Esophagus muscularis mucosa (tissue), 4 donors: ENCODE results near the gene NANOS3. TPM values are rescaled to one million over a fixed set of nuclear protein-coding genes. Genes with fewer than 3 reads are reported as not detected.

Experiments used
- DNase-seq: peaks from one replicate; pipeline ENCODE4 v3.0.0-alpha.2; 2017; ENCODE audit errors: extremely low spot score
- H3K27ac ChIP-seq, 4 donors: fragments of 200-600 bp; sonication (generic); replicated peaks in 1 of 4; 1 replicate in 3 of 4; 2 replicates in 1 of 4; pipeline ENCODE4 v1.5.1; 2016 to 2019; ENCODE audit warnings: mild to moderate bottlenecking in 1 of 4
- H3K27me3 ChIP-seq, 4 donors: fragments of 200-600 bp; sonication (generic); one replicate each; pipeline versions ENCODE4 v1.5.1 to v1.6.0; 2016 to 2019
- H3K36me3 ChIP-seq, 4 donors: fragments of 200-600 bp; sonication (generic); one replicate each; pipeline ENCODE4 v1.5.1; 2016 to 2019
- H3K4me1 ChIP-seq, 4 donors: fragments of 200-600 bp; sonication (generic); one replicate each; pipeline ENCODE4 v1.5.1; 2016 to 2019
- H3K4me3 ChIP-seq, 4 donors: fragments of 200-600 bp; sonication (generic); 1 replicate in 2 of 4; 2 replicates in 2 of 4; pipeline ENCODE4 v1.5.1; 2016 to 2019; ENCODE audit warnings: mild to moderate bottlenecking in 4 of 4, moderate library complexity in 1 of 4
- H3K9me3 ChIP-seq, 4 donors: fragments of 200-600 bp; sonication (generic); 1 replicate in 3 of 4; 2 replicates in 1 of 4; pipeline ENCODE4 v1.5.1; 2016 to 2019
- EP300 ChIP-seq: sonication (generic); formaldehyde crosslinking; IDR thresholded peaks from one replicate; pipeline ENCODE4 v1.6.1; 2017; ENCODE audit warnings: antibody characterized with exemption
- POLR2A ChIP-seq: fragments of 450-650 bp; IDR thresholded peaks from one replicate; pipeline ENCODE4 v1.6.1; 2017; ENCODE audit warnings: antibody characterized with exemption, moderate library complexity, mild to moderate bottlenecking, low read depth
- POLR2AphosphoS5 ChIP-seq, 2 donors: sonication (generic); formaldehyde crosslinking; IDR thresholded peaks; one replicate each; pipeline ENCODE4 v1.6.1; 2017; ENCODE audit warnings: antibody characterized with exemption in 2 of 2
- whole genome bisulfite sequencing: methylation state at CpG from one replicate; pipeline ENCODE4 v1.1.5; 2018; 5-methylcytosine and 5-hydroxymethylcytosine counted together
- intact Hi-C: fragments of 100-400 bp; cut with DNase I; formaldehyde crosslinking; loops from one replicate; pipeline ENCODE4 v1.15.1; 2023
- total RNA-seq, 4 donors: library from RNA; depleted of rRNA; stranded (reverse); fragments of >200 nt; gene quantifications; one replicate each; pipeline versions ENCODE4 v1.1.0 to v1.2.1, GENCODE V29; 2016
- TF ChIP-seq, protein P1 (sequence below), 3 experiments: fragments of 200-600 bp in 2 of 3; fragments of 450-650 bp in 1 of 3; sonication (generic) in 2 of 3; IDR thresholded peaks; one replicate each; pipeline ENCODE4 v1.5.1; 2017 to 2019; ENCODE audit warnings: antibody characterized with exemption in 3 of 3, mild to moderate bottlenecking in 2 of 3, moderate library complexity in 1 of 3

The NANOS3 gene
- total RNA-seq, 4 donors from 2014 or later: not detected

- H3K27ac ChIP-seq: peak overlapping the region; percentile 99 to 100 (median 100)
- no peaks in the 10 kb centered on the region for H3K27me3 ChIP-seq
- H3K36me3 ChIP-seq: peaks cover 16 to 62% (median 39%) of the 10 kb centered on the region in 4 donors
- TF ChIP-seq EP300 (no peak), POLR2AphosphoS5 (IDR thresholded peaks at IDR 0.05) (peak in 1 of 2 donors; percentile 34)
- H3K9me3 ChIP-seq: no peaks in the 10 kb centered on the region
- intact Hi-C loops: no loop called here
- peaks cover 59 to 94% (median 88%) of the 10 kb centered on the region in 4 donors for H3K4me1 ChIP-seq
- DNase-seq: no peak
- 49% methylated on average over 9 of the region's 21 CpGs for WGBS
- H3K4me3 ChIP-seq: peak overlapping the region; percentile 1 to 36 (median 13)
These were observed 40.9 kb upstream of the NANOS3 start for GRCh38 chr19:13835791-13836723.

DNA sequence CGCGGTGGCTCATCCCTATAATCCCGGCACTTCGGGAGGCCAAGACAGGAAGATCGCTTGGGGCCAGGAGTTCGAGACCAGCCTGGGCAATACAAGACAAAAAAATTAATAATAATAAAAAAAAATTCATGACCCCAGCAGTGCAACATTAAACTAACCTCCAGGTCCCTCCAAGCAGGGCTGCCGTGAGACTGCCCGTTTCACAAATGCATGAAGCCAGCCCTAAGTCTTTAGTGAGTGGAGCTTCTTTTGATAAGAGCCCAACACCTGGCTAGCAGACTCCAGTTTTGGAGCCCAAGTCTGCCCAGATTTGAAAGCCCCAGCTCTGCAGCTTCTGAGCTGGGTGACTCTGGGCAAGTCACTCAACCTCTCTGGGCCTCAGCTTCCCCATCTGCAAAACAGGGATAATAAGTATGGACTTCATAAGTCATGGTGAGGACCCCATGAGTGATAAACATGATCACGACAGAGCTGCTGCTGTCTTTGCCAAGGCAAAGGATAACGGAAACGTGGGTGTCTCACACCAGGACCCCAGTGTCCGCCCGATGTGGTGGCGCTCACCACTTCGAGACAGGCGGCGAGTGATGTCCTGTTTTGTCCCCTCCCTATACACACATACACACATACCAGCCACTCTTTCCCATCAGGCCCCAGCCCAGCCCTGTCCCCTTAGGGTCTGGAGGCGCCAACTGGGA, 38.4 kb upstream of the NANOS3 start:
- peaks cover 60 to 88% (median 85%) of the 10 kb centered on the region in 4 donors for H3K4me1 ChIP-seq
- H3K27me3 ChIP-seq: no peaks in the 10 kb centered on the region
- 47% methylated on average over 12 of the region's 18 CpGs for WGBS
- TF ChIP-seq POLR2A (no peak), POLR2AphosphoS5 (IDR thresholded peaks at IDR 0.05) (no peak), EP300 (no peak)
- TF ChIP-seq, protein P1, sequence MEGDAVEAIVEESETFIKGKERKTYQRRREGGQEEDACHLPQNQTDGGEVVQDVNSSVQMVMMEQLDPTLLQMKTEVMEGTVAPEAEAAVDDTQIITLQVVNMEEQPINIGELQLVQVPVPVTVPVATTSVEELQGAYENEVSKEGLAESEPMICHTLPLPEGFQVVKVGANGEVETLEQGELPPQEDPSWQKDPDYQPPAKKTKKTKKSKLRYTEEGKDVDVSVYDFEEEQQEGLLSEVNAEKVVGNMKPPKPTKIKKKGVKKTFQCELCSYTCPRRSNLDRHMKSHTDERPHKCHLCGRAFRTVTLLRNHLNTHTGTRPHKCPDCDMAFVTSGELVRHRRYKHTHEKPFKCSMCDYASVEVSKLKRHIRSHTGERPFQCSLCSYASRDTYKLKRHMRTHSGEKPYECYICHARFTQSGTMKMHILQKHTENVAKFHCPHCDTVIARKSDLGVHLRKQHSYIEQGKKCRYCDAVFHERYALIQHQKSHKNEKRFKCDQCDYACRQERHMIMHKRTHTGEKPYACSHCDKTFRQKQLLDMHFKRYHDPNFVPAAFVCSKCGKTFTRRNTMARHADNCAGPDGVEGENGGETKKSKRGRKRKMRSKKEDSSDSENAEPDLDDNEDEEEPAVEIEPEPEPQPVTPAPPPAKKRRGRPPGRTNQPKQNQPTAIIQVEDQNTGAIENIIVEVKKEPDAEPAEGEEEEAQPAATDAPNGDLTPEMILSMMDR (IDR thresholded peaks at IDR 0.05): no peak
- peaks cover 16 to 61% (median 33%) of the 10 kb centered on the region in 4 donors for H3K36me3 ChIP-seq
- H3K4me3 ChIP-seq: peak overlapping the region; percentile 85 to 100 (median 100)
- intact Hi-C loops: no loop called here
- H3K27ac ChIP-seq: peak overlapping the region; percentile 99 to 100 (median 100)
- DNase-seq: no peak
- H3K9me3 ChIP-seq: no peaks in the 10 kb centered on the region

DNA sequence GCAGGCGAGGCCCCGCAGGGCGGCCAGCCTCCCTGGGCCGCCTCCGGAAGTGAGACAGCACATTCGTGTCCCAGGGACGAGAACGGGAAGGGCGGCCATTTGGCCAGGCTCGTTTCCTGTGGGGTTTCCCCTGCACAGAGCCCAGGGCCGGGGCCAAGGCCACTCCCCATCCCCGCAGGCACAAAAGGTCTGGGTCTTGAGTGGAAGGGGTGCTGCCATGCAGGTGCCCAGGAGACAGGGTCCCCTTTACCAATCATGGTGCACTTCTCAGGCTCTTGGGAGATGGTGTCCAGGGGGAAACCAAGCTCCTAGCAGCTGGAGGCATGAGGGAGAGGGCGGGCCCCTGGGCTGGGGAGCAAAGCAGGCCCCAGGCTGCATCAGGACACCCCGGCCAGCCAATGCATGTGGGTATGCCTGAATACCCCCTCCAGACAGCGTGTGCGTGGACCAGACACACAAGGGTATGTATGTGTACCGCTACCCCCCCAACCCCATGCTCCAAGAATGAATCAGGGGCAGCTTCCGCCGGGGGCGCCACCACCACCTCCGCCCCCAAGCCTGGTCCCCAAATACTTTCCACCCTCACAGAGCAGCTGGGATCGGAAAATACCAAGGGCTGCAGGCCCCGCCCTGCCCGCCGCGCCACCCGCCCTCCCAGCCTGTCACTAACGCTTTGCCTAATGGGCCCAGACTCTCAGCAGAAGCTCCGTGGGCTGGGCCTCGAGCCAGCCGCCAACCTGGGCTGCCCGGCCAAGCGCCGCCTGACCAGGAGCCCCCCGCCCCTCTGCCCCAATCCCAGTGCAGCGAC, 37.6 kb upstream of the NANOS3 start:
- Histone ChIP-seq H3K4me1 (peaks cover 61 to 88% (median 85%) of the 10 kb centered on the region in 4 donors), H3K27ac (peak overlapping the region; percentile 99 to 100 (median 100)), H3K4me3 (peak overlapping the region; percentile 85 to 100 (median 100)), H3K27me3 (no peaks in the 10 kb centered on the region), H3K9me3 (no peaks in the 10 kb centered on the region), H3K36me3 (peaks cover 16 to 55% (median 28%) of the 10 kb centered on the region in 4 donors)
- TF ChIP-seq POLR2AphosphoS5 (IDR thresholded peaks at IDR 0.05) (peak; percentile 86 to 91), POLR2A (peak; percentile 37)
- TF ChIP-seq, protein P1 (IDR thresholded peaks at IDR 0.05): no peak
- intact Hi-C loops: no loop called here
- DNase-seq: peak; percentile 97
- WGBS: 0% methylated on average over 19 of the region's 36 CpGs

- intact Hi-C loops: loop anchor here (10.0 kb wide), 1 partner anchor 685 kb away; the partner anchor contains the start of genes IER2 and STX10
- Histone ChIP-seq H3K4me1 (peaks cover 55 to 87% (median 83%) of the 10 kb centered on the region in 4 donors), H3K27ac (peak overlapping the region; percentile 99 to 100 (median 100)), H3K27me3 (no peaks in the 10 kb centered on the region), H3K9me3 (no peaks in the 10 kb centered on the region), H3K4me3 (peak overlapping the region; percentile 85 to 100 (median 100)), H3K36me3 (peaks cover 11 to 49% (median 22%) of the 10 kb centered on the region in 4 donors)
- WGBS: 18% methylated on average over 3 of the region's 6 CpGs
- TF ChIP-seq, protein P1 (IDR thresholded peaks at IDR 0.05): no peak
- TF ChIP-seq EP300 (no peak), POLR2A (no peak), POLR2AphosphoS5 (IDR thresholded peaks at IDR 0.05) (no peak)
- no peak for DNase-seq
These were observed 37.0 kb upstream of the NANOS3 start for GRCh38 chr19:13839938-13840304.
